ENCODE measurements around the gene QSER1. TPM values are rescaled to one million over a fixed set of nuclear protein-coding genes. Genes with fewer than 3 reads are reported as not detected.
"Not testable (repeated sequence)": the region's sequence is repeated elsewhere in the genome, so short reads cannot be mapped to it uniquely, and the experiment has no call there.

The QSER1 gene
- total RNA-seq, 1 donor from 2014 or later: 62.6 TPM

- DNase-seq (ENCODE audit: low spot score in 2 of 2, unreplicated experiment in 2 of 2): no peak
- no peaks in the 10 kb centered on the region for H3K9me3 Mint-ChIP-seq
- TF ChIP-seq CTCF (IDR thresholded peaks at IDR 0.05; ENCODE audit: unreplicated experiment): no peak
- no peak overlapping the region for H3K4me3 Mint-ChIP-seq
- no peak overlapping the region for H3K27ac Mint-ChIP-seq
- H3K27me3 Mint-ChIP-seq (ENCODE audit: low read depth): no peaks in the 10 kb centered on the region
- peaks cover 6% of the 10 kb centered on the region for H3K4me1 Mint-ChIP-seq
- H3K36me3 Mint-ChIP-seq: peaks cover 7% of the 10 kb centered on the region
Observed at GRCh38 chr11:32953700-32954099, 61.1 kb downstream of the QSER1 start.

DNA sequence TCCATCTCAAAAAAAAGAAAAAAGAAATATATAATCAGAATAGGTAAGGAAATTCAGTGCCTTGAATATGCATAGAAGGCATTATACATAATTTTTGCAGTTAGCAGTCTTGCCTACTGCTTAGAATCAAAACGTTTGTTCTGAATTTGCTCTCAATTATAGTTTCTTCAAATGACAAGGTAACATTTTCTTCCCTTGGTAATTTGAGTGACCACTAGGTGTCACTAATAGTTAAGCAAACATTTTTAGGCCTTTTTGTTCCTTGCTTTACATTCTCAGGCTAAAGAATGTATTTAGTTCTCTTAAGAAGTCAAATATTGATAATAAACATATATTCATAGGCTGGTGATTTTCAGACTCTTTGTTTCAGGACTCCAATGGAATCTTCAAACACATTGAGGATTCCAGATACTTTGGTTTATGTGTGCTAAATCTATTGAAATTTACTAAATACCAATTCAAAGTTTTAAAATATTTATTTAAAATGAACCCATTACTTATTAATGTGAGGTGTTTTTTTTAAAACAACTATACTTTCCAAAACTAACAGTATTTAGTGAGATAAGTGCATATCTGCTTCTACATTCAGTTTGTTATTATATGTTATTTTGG, 68.0 kb downstream of the QSER1 start:
- no peaks in the 10 kb centered on the region for H3K4me1 Mint-ChIP-seq
- no peaks in the 10 kb centered on the region for H3K9me3 Mint-ChIP-seq
- peak; percentile 71 for TF ChIP-seq CTCF (IDR thresholded peaks at IDR 0.05; ENCODE audit: unreplicated experiment)
- no peak for DNase-seq (ENCODE audit: low spot score in 2 of 2, unreplicated experiment in 2 of 2)
- no peak overlapping the region for H3K4me3 Mint-ChIP-seq
- H3K27ac Mint-ChIP-seq: no peak overlapping the region
- H3K36me3 Mint-ChIP-seq: peaks cover 24% of the 10 kb centered on the region
- H3K27me3 Mint-ChIP-seq (ENCODE audit: low read depth): no peaks in the 10 kb centered on the region

DNA sequence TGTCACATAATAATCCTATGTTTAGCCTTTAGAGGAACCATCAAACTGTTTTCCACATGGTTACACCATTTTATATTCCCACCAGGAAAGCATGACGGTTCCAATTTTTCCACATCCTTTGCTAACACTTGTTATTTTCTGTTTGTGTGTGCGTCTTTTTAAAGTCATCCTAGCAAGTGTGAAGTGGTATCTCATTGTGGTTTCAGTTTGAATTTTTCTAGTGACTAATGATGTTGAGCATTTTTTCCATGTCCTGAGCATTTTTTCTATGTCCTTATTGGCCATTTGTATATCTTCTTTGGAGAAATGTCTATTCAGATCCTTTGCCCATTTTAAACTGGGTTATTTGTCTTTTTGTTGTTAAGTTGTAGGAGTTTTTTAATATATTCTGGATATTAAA, 69.4 kb downstream of the QSER1 start:
- no peak for TF ChIP-seq CTCF (IDR thresholded peaks at IDR 0.05; ENCODE audit: unreplicated experiment)
- Mint-ChIP-seq H3K27me3 (ENCODE audit: low read depth) (no peaks in the 10 kb centered on the region), H3K36me3 (peaks cover 24% of the 10 kb centered on the region), H3K4me3 (no peak overlapping the region), H3K9me3 (no peaks in the 10 kb centered on the region), H3K4me1 (no peaks in the 10 kb centered on the region), H3K27ac (no peak overlapping the region)
- no peak for DNase-seq (ENCODE audit: low spot score in 2 of 2, unreplicated experiment in 2 of 2)

DNA sequence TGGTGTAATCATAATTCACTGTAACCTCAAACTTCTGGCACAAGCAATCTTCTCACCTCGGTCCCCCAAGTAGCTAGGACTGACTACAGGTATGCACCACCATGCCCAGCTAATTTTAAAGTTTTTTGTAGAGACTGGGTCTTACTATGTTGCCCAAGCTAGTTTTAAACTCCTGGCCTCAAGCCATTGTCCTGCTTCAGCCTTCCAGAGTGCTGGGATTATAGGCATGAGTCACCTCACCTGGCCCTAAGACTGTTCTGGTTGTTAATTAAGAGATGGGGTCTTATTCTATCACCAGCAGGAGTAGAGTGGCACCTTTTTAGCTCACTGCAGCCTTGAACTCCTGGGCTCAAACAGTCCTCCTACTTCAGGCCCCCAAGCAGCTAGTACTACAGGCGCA, 71.1 kb downstream of the QSER1 start:
- Mint-ChIP-seq H3K4me1 (no peaks in the 10 kb centered on the region), H3K4me3 (no peak overlapping the region), H3K9me3 (no peaks in the 10 kb centered on the region), H3K27ac (no peak overlapping the region), H3K27me3 (ENCODE audit: low read depth) (no peaks in the 10 kb centered on the region), H3K36me3 (peaks cover 22% of the 10 kb centered on the region)
- TF ChIP-seq CTCF (IDR thresholded peaks at IDR 0.05; ENCODE audit: unreplicated experiment): no peak
- no peak for DNase-seq (ENCODE audit: low spot score in 2 of 2, unreplicated experiment in 2 of 2)

DNA sequence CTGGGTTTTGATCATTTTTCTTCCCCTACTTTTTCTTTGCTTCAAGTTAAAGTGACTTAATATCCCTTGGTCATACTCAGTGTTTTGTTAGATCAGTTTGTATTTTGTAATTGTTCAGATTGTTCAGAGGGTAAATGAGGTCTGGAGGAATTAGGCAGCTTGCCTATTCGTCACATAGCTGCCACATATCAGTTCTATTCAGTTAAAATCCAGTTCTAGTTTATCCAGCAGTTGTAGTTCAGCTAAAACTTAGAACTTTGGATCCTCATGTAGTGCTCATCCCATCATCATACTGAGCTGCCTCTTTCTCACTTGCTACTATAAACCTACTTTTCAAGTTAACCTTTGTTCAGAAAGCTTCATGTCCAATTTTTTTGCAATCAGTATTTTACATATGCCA, 75.9 kb downstream of the QSER1 start:
- no peaks in the 10 kb centered on the region for H3K27me3 Mint-ChIP-seq (ENCODE audit: low read depth)
- peak overlapping the region; percentile 11 for H3K27ac Mint-ChIP-seq
- no peak for DNase-seq (ENCODE audit: low spot score in 2 of 2, unreplicated experiment in 2 of 2)
- no peak for TF ChIP-seq CTCF (IDR thresholded peaks at IDR 0.05; ENCODE audit: unreplicated experiment)
- peaks cover 22% of the 10 kb centered on the region for H3K36me3 Mint-ChIP-seq
- no peak overlapping the region for H3K4me3 Mint-ChIP-seq
- H3K9me3 Mint-ChIP-seq: no peaks in the 10 kb centered on the region
- H3K4me1 Mint-ChIP-seq: no peaks in the 10 kb centered on the region

GRCh38 chr11:32972233-32972632, 79.6 kb downstream of the QSER1 start:
- not testable (repeated sequence) for H3K4me1 Mint-ChIP-seq; H3K9me3 Mint-ChIP-seq; H3K27ac Mint-ChIP-seq; H3K27me3 Mint-ChIP-seq (ENCODE audit: low read depth); H3K4me3 Mint-ChIP-seq; DNase-seq (ENCODE audit: low spot score in 2 of 2, unreplicated experiment in 2 of 2)
- H3K36me3 Mint-ChIP-seq: peaks cover 32% of the 10 kb centered on the region

All from mesothelial cell of epicardium (in vitro differentiated cells).